HG02798 (cell line): ENCODE results near the gene ITGB5.
"Not testable (repeated sequence)": the region's sequence is repeated elsewhere in the genome, so short reads cannot be mapped to it uniquely, and the experiment has no call there.

Source experiments
- ATAC-seq: cut with Tn5 transposase; IDR thresholded peaks from one replicate; pipeline ENCODE4 v1.9.1; 2021; ENCODE audit warnings: mild to moderate bottlenecking; ENCODE audit not compliant: unreplicated experiment, poor library complexity

Gene ITGB5

DNA sequence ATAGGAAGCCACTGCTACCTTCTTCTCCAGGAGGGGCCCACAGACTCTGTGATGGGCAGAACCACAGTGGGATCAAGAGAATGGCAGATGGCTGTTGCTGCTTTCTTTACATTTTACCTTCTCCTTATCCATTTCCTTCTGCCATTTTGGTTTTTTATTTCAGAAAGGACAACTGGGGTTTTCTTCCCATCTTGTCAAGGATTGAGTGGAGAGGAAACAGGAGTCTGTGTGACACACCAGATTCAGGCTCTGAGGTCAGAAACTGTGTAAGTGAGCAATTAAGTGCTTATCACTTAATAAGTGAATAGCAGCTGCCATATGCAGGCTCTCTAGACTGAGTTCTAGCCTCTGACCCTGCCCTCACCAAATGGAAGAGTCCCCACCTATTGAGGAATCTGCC, 47.3 kb downstream of the ITGB5 start:
- no peak for ATAC-seq

DNA sequence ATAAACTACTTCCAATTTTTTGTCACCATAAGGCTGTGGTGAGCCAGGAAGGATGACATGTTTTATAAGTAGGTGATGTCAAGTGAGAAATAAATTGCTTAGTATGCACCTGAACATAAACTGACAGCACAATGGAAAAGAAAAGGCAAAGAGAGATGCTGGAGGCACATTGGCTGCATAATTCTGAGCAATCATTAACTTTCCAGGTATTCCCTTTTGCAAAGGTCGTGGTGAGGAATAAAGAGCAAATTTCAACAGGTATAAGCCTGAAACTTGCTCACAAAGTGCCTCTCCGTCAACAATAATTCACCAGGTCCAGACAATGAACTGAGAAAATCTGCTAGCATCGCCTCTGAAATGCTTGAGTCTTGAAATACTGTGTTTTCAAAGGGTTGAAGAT, 48.2 kb downstream of the ITGB5 start:
- no peak for ATAC-seq

DNA sequence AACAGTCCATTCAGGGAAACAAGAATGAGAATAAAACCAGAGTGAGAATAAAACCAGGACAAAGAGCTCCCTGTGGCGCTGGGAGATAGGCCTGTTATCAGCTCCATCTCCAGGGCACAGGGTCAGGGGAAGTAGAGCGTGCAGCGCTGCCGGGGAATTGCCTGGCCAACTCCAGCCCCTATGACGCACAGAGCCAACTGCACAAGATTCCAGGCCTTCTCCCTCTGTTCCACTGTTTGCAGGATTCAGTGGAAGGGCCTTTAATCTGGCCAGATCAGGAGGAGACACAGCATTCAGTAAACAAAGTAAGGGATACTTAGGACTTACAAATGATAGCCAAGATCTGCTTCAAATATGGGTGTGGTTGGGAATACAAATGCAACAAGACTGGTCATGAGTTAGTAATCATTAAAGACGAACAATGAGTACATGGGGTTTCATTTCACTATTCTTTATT, 49.4 kb downstream of the ITGB5 start:
- ATAC-seq = no peak

DNA sequence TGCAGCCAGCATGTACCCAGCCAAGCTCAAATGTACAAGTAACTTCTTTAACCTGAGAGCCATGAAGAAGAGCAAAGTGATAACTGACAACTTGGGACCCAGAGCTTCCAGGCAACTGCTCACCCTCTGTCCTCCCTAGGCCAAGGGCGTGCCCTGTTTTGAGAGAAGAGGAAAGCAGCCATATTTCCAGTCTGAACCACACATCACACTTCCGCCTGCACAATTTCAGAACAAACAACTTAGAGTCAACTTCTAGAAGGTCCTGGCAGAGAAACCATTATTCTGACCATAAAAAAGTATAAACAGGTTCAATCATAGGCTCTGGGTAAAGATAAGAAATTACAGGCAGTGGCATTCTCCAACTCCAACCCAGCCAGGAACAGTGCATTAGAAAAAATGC, 50.1 kb downstream of the ITGB5 start:
- ATAC-seq = no peak

- ATAC-seq = no peak
These were observed 50.7 kb downstream of the ITGB5 start for GRCh38 chr3:124836448-124836847.

- ATAC-seq = peak; percentile 96
These were observed 52.1 kb downstream of the ITGB5 start for GRCh38 chr3:124834723-124835718.

- ATAC-seq = no peak
These were observed 53.3 kb downstream of the ITGB5 start for GRCh38 chr3:124833710-124834332.

GRCh38 chr3:124832782-124833709, 54.1 kb downstream of the ITGB5 start:
- ATAC-seq = no peak

DNA sequence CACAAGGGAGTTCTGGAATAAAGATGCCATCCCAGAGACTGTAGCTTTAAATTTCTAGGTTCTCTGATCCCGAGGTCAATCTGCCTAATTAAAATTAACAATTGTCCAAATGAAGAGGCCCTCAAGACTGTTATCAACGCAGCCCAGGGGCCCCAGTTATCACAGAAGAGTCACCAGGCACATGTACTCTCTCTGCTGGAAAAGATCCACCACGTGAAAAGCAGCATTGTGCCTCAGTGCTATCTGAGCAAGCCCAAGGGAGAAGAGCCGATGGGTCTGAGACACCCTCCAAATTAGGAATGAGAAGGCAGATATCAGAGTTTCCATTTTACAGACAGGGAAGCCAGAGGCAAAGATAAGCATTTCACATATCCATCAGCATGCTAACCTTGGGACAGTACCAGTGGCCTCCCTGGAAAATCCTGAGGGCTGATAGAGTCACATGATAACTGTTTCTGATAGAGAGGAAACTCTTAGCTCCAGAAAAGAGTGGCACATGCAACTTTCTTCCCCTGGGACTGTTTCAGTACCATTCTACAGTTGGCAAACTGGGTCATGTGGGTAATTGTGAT, 55.5 kb downstream of the ITGB5 start:
- ATAC-seq = no peak

- no peak for ATAC-seq
These were observed 57.2 kb downstream of the ITGB5 start for GRCh38 chr3:124829819-124830554.

DNA sequence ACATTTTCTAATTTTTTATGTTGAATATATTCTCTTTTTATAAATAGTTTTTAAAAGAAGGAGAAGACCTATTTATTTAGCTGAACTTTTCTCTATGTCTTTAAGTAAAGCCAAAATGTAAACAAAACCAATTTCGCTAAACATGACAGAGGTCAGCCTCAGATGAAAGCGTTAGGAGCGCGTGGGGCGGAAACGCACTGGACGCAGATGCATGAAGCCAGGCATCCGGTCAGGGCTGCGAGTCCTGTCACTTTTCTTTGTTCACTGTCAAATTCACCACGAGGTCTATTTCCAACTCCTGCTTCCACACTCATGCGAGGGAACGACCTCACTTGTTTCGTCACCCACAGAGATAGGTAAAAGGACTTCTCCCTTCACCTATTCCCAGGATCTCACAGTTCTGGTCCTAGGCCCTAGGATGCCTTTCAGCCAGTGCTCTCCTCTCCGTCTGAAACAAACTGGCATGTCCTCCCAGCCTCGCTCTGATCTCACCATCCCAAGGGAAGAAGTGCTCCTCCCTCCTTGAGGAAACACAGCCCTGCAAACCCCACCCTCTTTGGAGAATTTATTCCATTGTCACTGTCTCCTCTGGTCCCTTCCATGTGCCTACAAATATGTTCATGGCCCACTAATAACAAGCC, 57.9 kb downstream of the ITGB5 start:
- ATAC-seq = no peak

DNA sequence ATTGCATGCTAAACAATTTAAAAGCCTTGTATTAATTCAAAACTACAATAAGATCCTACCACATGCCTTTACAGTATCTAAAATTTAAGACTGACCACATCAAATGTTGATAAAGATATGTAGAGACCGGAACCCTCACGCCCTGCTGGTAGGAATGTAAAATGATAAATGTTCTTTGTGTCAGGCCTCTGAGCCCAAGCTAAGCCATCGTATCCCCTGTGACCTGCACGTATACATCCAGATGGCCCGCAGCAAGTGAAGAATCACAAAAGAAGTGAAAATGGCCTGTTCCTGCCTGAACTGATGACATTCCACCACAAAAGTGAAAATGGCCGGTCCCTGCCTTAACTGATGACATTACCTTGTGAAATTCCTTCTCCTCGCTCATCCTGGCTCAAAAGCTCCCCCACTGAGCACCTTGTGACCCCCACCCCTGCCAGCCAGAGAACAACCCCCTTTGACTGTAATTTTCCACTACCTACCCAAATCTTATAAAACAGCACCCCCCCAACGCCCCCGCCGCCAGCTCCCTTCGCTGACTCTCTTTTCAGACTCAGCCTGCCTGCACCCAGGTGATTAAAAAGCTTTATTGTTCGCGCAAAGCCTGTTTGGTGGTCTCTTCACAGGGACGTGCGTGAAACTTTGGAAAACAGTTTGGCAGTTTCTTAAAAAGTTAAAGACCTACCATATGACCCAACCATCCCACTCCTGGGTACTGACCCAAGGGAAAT, 59.5 kb downstream of the ITGB5 start:
- not testable (repeated sequence) for ATAC-seq

- no peak for ATAC-seq
These were observed 60.5 kb downstream of the ITGB5 start for GRCh38 chr3:124826703-124827102.

DNA sequence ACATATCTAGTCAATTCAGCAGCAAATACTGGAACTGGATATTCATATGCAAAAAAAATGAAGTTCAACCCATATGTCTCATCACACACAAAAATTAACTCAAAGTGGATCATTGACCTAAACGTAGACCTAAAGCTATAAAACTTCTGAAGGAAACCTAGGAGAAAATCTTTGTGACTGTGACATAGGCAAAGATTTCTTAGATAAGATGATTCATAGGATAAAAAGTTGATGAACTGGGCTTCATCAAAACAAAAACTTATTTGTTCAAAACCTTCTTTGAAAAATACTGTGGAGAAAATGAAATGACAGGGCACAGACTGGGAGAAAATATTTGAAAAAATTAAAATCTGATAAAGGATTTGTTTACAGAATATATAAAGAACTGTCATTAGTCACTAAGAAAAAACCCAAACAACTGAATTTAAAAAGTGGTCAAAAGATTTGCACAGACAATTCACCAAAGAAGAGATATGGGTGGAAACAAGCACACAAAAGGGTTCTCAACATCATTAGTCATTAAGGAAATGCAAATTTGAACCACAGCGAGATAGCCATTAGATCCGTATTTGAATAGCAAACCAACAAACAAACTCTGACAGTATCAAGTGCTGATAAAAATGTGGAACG, 62.8 kb downstream of the ITGB5 start:
- no peak for ATAC-seq

GRCh38 chr3:124823648-124824047, 63.5 kb downstream of the ITGB5 start:
- no peak for ATAC-seq

GRCh38 chr3:124823206-124823605, 64.0 kb downstream of the ITGB5 start:
- no peak for ATAC-seq

- ATAC-seq = no peak
These were observed 65.8 kb downstream of the ITGB5 start for GRCh38 chr3:124821356-124821755.
